Activated CD8-positive, alpha-beta memory T cell treated with anti-CD3 and anti-CD28 coated beads, Interleukin-2, amount 10 ng/mL, durations not matched to agents 7 days and 5 days (primary cell): ENCODE measurements around the gene SUV39H2. TPM values are rescaled to one million over a fixed set of nuclear protein-coding genes. Genes with fewer than 3 reads are reported as not detected.
"Not testable (repeated sequence)": the region's sequence is repeated elsewhere in the genome, so short reads cannot be mapped to it uniquely, and the experiment has no call there.

ENCODE experiments used
- ATAC-seq: fragments of 150-1000 bp; cut with Tn5 transposase; one replicate; pipeline ENCODE4 v1.10.0; 2021; ENCODE audit warnings: moderate library complexity
- CTCF ChIA-PET: fragments of 350-600 bp; sonication (Branson Sonifier 250); formaldehyde crosslinking; loops from one replicate; lab custom pipeline; 2021; ENCODE audit warnings: antibody characterized with exemption; lab: Charles Lee
- DNase-seq: peaks from one replicate; pipeline ENCODE4 v3.0.0-alpha.2; 2020
- H3K27ac Mint-ChIP-seq: one replicate; pipeline ENCODE4 v1.8.0; 2021; ENCODE audit warnings: mild to moderate bottlenecking, mixed read lengths
- H3K27me3 Mint-ChIP-seq: one replicate; pipeline ENCODE4 v1.8.0; 2021; ENCODE audit warnings: mixed read lengths
- H3K36me3 Mint-ChIP-seq: one replicate; pipeline ENCODE4 v1.8.0; 2021; ENCODE audit warnings: mild to moderate bottlenecking, mixed read lengths
- H3K4me1 Mint-ChIP-seq: one replicate; pipeline ENCODE4 v1.8.0; 2021; ENCODE audit warnings: mixed read lengths
- H3K4me3 Mint-ChIP-seq: one replicate; pipeline ENCODE4 v1.8.0; 2021; ENCODE audit warnings: mild to moderate bottlenecking, moderate library complexity, mixed read lengths
- H3K9me3 Mint-ChIP-seq: one replicate; pipeline ENCODE4 v1.8.0; 2022; ENCODE audit warnings: low read depth, mixed read lengths
- total RNA-seq, 2 experiments: library from RNA; stranded (reverse); gene quantifications; one replicate each; pipeline ENCODE4 v1.2.3, GENCODE V29; 2021

SUV39H2 gene
- total RNA-seq, 2 experiments from 2014 or later: 33.4 to 40.3 TPM

- peaks cover 14% of the 10 kb centered on the region for H3K4me1 Mint-ChIP-seq
- peaks cover 91% of the 10 kb centered on the region for H3K36me3 Mint-ChIP-seq
- ATAC-seq (no peak), DNase-seq (no peak)
- no peak overlapping the region for H3K27ac Mint-ChIP-seq
- no peak overlapping the region for H3K4me3 Mint-ChIP-seq
- no peaks in the 10 kb centered on the region for H3K27me3 Mint-ChIP-seq
- peaks cover 16% of the 10 kb centered on the region for H3K9me3 Mint-ChIP-seq
- CTCF ChIA-PET: no interaction called here
Observed at GRCh38 chr10:14918964-14919363, 40.3 kb downstream of the SUV39H2 start.

GRCh38 chr10:14924013-14924412 is 45.3 kb downstream of the SUV39H2 start:
- Mint-ChIP-seq H3K9me3 (no peaks in the 10 kb centered on the region), H3K36me3 (peaks cover 80% of the 10 kb centered on the region), H3K27ac (no peak overlapping the region), H3K4me3 (no peak overlapping the region), H3K27me3 (no peaks in the 10 kb centered on the region), H3K4me1 (peaks cover 2% of the 10 kb centered on the region)
- ATAC-seq (no peak), DNase-seq (no peak)
- CTCF ChIA-PET: no interaction called here

- DNase-seq: no peak
- H3K36me3 Mint-ChIP-seq: peaks cover 74% of the 10 kb centered on the region
- H3K27ac Mint-ChIP-seq: no peak overlapping the region
- peaks cover 2% of the 10 kb centered on the region for H3K4me1 Mint-ChIP-seq
- CTCF ChIA-PET: no interaction called here
- H3K4me3 Mint-ChIP-seq: no peak overlapping the region
- ATAC-seq: no peak
- no peaks in the 10 kb centered on the region for H3K9me3 Mint-ChIP-seq
- H3K27me3 Mint-ChIP-seq: no peaks in the 10 kb centered on the region
Observed at GRCh38 chr10:14925268-14925667, 46.6 kb downstream of the SUV39H2 start.

- DNase-seq (no peak), ATAC-seq (no peak)
- H3K9me3 Mint-ChIP-seq: no peaks in the 10 kb centered on the region
- H3K36me3 Mint-ChIP-seq: peaks cover 73% of the 10 kb centered on the region
- CTCF ChIA-PET: interaction anchor here (0.9 kb wide), 1 partner anchor 63 kb away, joined by 3 read pairs; no protein-coding TSS in a partner anchor
- H3K4me1 Mint-ChIP-seq: no peaks in the 10 kb centered on the region
- no peak overlapping the region for H3K27ac Mint-ChIP-seq
- no peaks in the 10 kb centered on the region for H3K27me3 Mint-ChIP-seq
- no peak overlapping the region for H3K4me3 Mint-ChIP-seq
Observed at GRCh38 chr10:14926061-14926470, 47.4 kb downstream of the SUV39H2 start.

GRCh38 chr10:14926722-14927416 is 48.2 kb downstream of the SUV39H2 start:
- CTCF ChIA-PET: interaction anchor here (0.9 to 1.0 kb wide), 2 partner anchors 22 to 64 kb away, joined by 3 to 4 read pairs; no protein-coding TSS in a partner anchor
- Mint-ChIP-seq H3K27me3 (no peaks in the 10 kb centered on the region), H3K9me3 (no peaks in the 10 kb centered on the region), H3K36me3 (peaks cover 71% of the 10 kb centered on the region), H3K27ac (peak overlapping the region; percentile 4), H3K4me1 (no peaks in the 10 kb centered on the region), H3K4me3 (no peak overlapping the region)
- ATAC-seq (no peak), DNase-seq (no peak)

GRCh38 chr10:14930610-14931009 is 51.9 kb downstream of the SUV39H2 start:
- Mint-ChIP-seq H3K27me3 (no peaks in the 10 kb centered on the region), H3K4me1 (no peaks in the 10 kb centered on the region), H3K9me3 (no peaks in the 10 kb centered on the region), H3K36me3 (peaks cover 65% of the 10 kb centered on the region), H3K4me3 (no peak overlapping the region), H3K27ac (no peak overlapping the region)
- CTCF ChIA-PET: no interaction called here
- ATAC-seq (no peak), DNase-seq (no peak)

GRCh38 chr10:14936584-14936983 is 57.9 kb downstream of the SUV39H2 start:
- Mint-ChIP-seq H3K4me3 (no peak overlapping the region), H3K36me3 (peaks cover 44% of the 10 kb centered on the region), H3K4me1 (peaks cover 14% of the 10 kb centered on the region), H3K27ac (no peak overlapping the region), H3K9me3 (no peaks in the 10 kb centered on the region), H3K27me3 (no peaks in the 10 kb centered on the region)
- CTCF ChIA-PET: interaction anchor here (1.7 kb wide), 1 partner anchor 17 kb away, joined by 5 read pairs; the partner anchor contains the start of gene DCLRE1C
- ATAC-seq (no peak), DNase-seq (no peak)

- H3K27me3 Mint-ChIP-seq, CTCF ChIA-PET, H3K4me3 Mint-ChIP-seq, H3K9me3 Mint-ChIP-seq: not testable (repeated sequence)
- H3K27ac Mint-ChIP-seq: peak overlapping the region; percentile 56
- ATAC-seq: peak; percentile 73
- peaks cover 39% of the 10 kb centered on the region for H3K36me3 Mint-ChIP-seq
- H3K4me1 Mint-ChIP-seq: peaks cover 26% of the 10 kb centered on the region
- DNase-seq: peak; percentile 78
Observed at GRCh38 chr10:14938971-14939370, 60.3 kb downstream of the SUV39H2 start.

- peaks cover 28% of the 10 kb centered on the region for H3K4me1 Mint-ChIP-seq
- H3K27me3 Mint-ChIP-seq, H3K4me3 Mint-ChIP-seq, ATAC-seq, H3K9me3 Mint-ChIP-seq, CTCF ChIA-PET, DNase-seq: not testable (repeated sequence)
- peak overlapping the region; percentile 8 for H3K27ac Mint-ChIP-seq
- H3K36me3 Mint-ChIP-seq: peaks cover 42% of the 10 kb centered on the region
Observed at GRCh38 chr10:14942147-14942949, 63.7 kb downstream of the SUV39H2 start.

- H3K9me3 Mint-ChIP-seq, ATAC-seq, DNase-seq, H3K27ac Mint-ChIP-seq, H3K27me3 Mint-ChIP-seq, CTCF ChIA-PET, H3K4me3 Mint-ChIP-seq: not testable (repeated sequence)
- H3K4me1 Mint-ChIP-seq: peaks cover 26% of the 10 kb centered on the region
- H3K36me3 Mint-ChIP-seq: peaks cover 44% of the 10 kb centered on the region
Observed at GRCh38 chr10:14942950-14943338, 64.3 kb downstream of the SUV39H2 start.

- H3K27me3 Mint-ChIP-seq: no peaks in the 10 kb centered on the region
- peaks cover 54% of the 10 kb centered on the region for H3K36me3 Mint-ChIP-seq
- H3K9me3 Mint-ChIP-seq: no peaks in the 10 kb centered on the region
- CTCF ChIA-PET: no interaction called here
- no peak for ATAC-seq
- H3K27ac Mint-ChIP-seq: no peak overlapping the region
- no peak for DNase-seq
- H3K4me3 Mint-ChIP-seq: no peak overlapping the region
- H3K4me1 Mint-ChIP-seq: peaks cover 21% of the 10 kb centered on the region
Observed at GRCh38 chr10:14945108-14945507, 66.4 kb downstream of the SUV39H2 start.

GRCh38 chr10:14947268-14947667 is 68.6 kb downstream of the SUV39H2 start:
- H3K27ac Mint-ChIP-seq: no peak overlapping the region
- H3K4me1 Mint-ChIP-seq: peaks cover 33% of the 10 kb centered on the region
- CTCF ChIA-PET: interaction anchor here (0.9 kb wide), 1 partner anchor 76 kb away, joined by 4 read pairs; no protein-coding TSS in a partner anchor
- no peak for ATAC-seq
- no peak overlapping the region for H3K4me3 Mint-ChIP-seq
- H3K36me3 Mint-ChIP-seq: peaks cover 64% of the 10 kb centered on the region
- H3K9me3 Mint-ChIP-seq: no peaks in the 10 kb centered on the region
- DNase-seq: no peak
- no peaks in the 10 kb centered on the region for H3K27me3 Mint-ChIP-seq

GRCh38 chr10:14949291-14949690 is 70.6 kb downstream of the SUV39H2 start:
- Mint-ChIP-seq H3K9me3 (no peaks in the 10 kb centered on the region), H3K27ac (no peak overlapping the region), H3K36me3 (peaks cover 63% of the 10 kb centered on the region), H3K4me3 (no peak overlapping the region), H3K27me3 (no peaks in the 10 kb centered on the region), H3K4me1 (peaks cover 36% of the 10 kb centered on the region)
- CTCF ChIA-PET: interaction anchor here (1.0 kb wide), 1 partner anchor 22 kb away, joined by 4 read pairs; no protein-coding TSS in a partner anchor
- DNase-seq (no peak), ATAC-seq (no peak)
